Ovary (tissue), 9 donors: ENCODE measurements around the gene RIGI. TPM values are rescaled to one million over a fixed set of nuclear protein-coding genes. Genes with fewer than 3 reads are reported as not detected.

Source experiments
- DNase-seq, 5 donors: peaks; one replicate each; pipeline ENCODE4 v3.0.0-alpha.2; 2019 to 2020
- H3K27ac ChIP-seq, 2 donors: fragments of 200-600 bp; one replicate each; pipeline versions ENCODE4 v1.5.1 to v1.8.0; 2019 to 2022
- H3K27me3 ChIP-seq: fragments of 200-600 bp; one replicate; pipeline ENCODE4 v1.8.0; 2022
- H3K36me3 ChIP-seq: fragments of 200-600 bp; sonication (generic); one replicate; pipeline ENCODE4 v1.5.1; 2019
- H3K4me1 ChIP-seq: one replicate; pipeline ENCODE4 v1.8.1; 2013; ENCODE audit warnings: mild to moderate bottlenecking, moderate library complexity; ENCODE audit not compliant: insufficient read depth
- H3K4me3 ChIP-seq: fragments of 200-600 bp; sonication (generic); one replicate; pipeline ENCODE4 v1.5.1; 2017
- H3K9me3 ChIP-seq, 2 donors: fragments of 200-600 bp in 1 of 2; sonication (generic) in 1 of 2; one replicate each; pipeline versions ENCODE4 v1.5.1 to v1.8.1; 2013 to 2019; ENCODE audit warnings: mild to moderate bottlenecking in 1 of 2, moderate library complexity in 1 of 2
- EP300 ChIP-seq: sonication (generic); formaldehyde crosslinking; IDR thresholded peaks from one replicate; pipeline ENCODE4 v1.6.1; 2017; ENCODE audit warnings: antibody characterized with exemption
- POLR2A ChIP-seq: fragments of 450-650 bp; IDR thresholded peaks from one replicate; pipeline ENCODE4 v1.6.1; 2017; ENCODE audit warnings: antibody characterized with exemption, mild to moderate bottlenecking, moderate library complexity
- WGBS, 3 donors: extraction: QIAGEN DNeasy Blood & Tissue Kit in 1 of 3; methylation state at CpG; one replicate each; pipeline versions ENCODE4 v1.1.5 to v1.1.7; 2013 to 2017; 5-methylcytosine and 5-hydroxymethylcytosine counted together
- intact Hi-C, 4 donors: fragments of 100-400 bp; cut with DNase I; formaldehyde crosslinking; loops; one replicate each; pipeline versions ENCODE4 v1.11.0 to v1.15.1; 2022 to 2023
- polyA plus RNA-seq, 2 donors: library from polyadenylated mRNA; stranded (reverse); fragments of 200-250 nt in 1 of 2; fragments of 350-450 nt in 1 of 2; fragmentation: Illumina TruSeq in 1 of 2; extraction: RNeasy Lipid Tissue Mini Kit (QIAGEN cat#74804) in 1 of 2; gene quantifications; one replicate each; pipeline ENCODE4 v1.2.3, GENCODE V29; 2013 to 2014
- total RNA-seq, 7 donors: library from RNA; depleted of rRNA in 2 of 7; stranded (reverse); fragments of >200 nt in 2 of 7; fragmentation: NEBNext Ultra II Directional in 3 of 7; extraction: Animal tissue kit (Norgen Biotek cat#: 25700) in 3 of 7; gene quantifications; one replicate each; pipeline versions ENCODE4 v1.1.0 to v1.2.4, GENCODE V29; 2016 to 2023
- TF ChIP-seq, protein P1 (sequence below), 3 donors: fragments of 450-650 bp in 2 of 3; fragments of 200-600 bp in 1 of 3; IDR thresholded peaks; one replicate each; pipeline versions ENCODE4 v1.5.1 to v1.8.0; 2016 to 2022; ENCODE audit warnings: antibody characterized with exemption in 3 of 3, mild to moderate bottlenecking in 1 of 3
- donor health status: DM: no; HTN: no; CAD: no; lungs with moderate emphysema.
- donor health status: DM: no; HTN: no; CAD: no.
- donor health status: Bipolar disorder and iron deficiency.
- donor health status: DM: yes; HTN: yes; CAD: no.
- donor health status: DM: no; HTN: no; CAD: no.
- donor health status: DM: yes; HTN: yes; CAD: no.

Gene RIGI
- total and polyA plus RNA-seq, 9 donors, result 5.4 to 16.7 (median 7.1) TPM

DNA sequence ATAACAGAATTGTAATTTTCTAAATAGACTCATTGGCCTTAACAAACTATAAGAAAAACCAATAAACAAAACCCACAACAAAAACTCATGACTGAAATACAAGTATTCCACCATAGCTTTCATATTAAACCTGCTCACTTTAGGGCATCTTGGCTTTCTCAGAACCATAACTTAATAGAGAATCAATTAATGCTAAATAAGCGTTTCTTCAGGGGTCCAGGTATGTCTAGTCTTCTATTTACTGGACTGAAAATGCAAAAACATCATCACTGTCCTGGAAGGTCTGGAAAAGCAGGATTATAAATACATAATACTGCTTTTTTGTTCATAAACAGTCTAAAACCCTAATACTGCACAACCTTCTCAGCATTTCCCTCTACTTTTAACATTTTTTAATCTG, 19.9 kb upstream of the RIGI start:
- WGBS, 3 donors, result 89 to 100% (median 95%) methylated on average over 1 of the region's 1 CpG
- Histone ChIP-seq H3K9me3 (no peaks in the 10 kb centered on the region), H3K4me3 (no peak overlapping the region), H3K27me3 (no peaks in the 10 kb centered on the region), H3K4me1 (no peaks in the 10 kb centered on the region), H3K36me3 (no peaks in the 10 kb centered on the region), H3K27ac (no peak overlapping the region)
- DNase-seq, result no peak
- TF ChIP-seq, protein P1, sequence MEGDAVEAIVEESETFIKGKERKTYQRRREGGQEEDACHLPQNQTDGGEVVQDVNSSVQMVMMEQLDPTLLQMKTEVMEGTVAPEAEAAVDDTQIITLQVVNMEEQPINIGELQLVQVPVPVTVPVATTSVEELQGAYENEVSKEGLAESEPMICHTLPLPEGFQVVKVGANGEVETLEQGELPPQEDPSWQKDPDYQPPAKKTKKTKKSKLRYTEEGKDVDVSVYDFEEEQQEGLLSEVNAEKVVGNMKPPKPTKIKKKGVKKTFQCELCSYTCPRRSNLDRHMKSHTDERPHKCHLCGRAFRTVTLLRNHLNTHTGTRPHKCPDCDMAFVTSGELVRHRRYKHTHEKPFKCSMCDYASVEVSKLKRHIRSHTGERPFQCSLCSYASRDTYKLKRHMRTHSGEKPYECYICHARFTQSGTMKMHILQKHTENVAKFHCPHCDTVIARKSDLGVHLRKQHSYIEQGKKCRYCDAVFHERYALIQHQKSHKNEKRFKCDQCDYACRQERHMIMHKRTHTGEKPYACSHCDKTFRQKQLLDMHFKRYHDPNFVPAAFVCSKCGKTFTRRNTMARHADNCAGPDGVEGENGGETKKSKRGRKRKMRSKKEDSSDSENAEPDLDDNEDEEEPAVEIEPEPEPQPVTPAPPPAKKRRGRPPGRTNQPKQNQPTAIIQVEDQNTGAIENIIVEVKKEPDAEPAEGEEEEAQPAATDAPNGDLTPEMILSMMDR (IDR thresholded peaks at IDR 0.05), result no peak
- no peak for TF ChIP-seq EP300
- intact Hi-C loops, result no loop called here

DNA sequence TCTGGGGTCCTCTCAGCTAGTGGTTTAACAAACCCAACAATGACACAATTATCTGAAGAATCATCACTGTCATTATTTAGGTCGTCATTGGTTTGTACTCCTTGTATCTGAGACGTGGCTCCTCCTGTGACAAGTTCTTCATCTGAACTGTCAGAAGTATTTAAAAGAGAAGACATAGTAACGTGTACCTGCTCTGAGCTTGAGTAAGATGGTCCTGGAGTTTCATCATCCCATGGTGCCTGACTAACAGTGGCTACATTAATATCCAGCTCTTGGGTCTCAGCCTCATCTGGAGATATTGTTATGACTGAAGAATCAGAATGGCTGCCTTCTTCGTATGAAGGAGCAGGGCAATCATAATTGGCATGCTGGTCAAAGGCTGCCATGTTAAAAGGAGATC, 17.1 kb upstream of the RIGI start:
- TF ChIP-seq, protein P1 (IDR thresholded peaks at IDR 0.05), result no peak
- TF ChIP-seq EP300, result no peak
- no peak for TF ChIP-seq POLR2A
- Histone ChIP-seq H3K27me3 (no peaks in the 10 kb centered on the region), H3K36me3 (no peaks in the 10 kb centered on the region), H3K27ac (no peak overlapping the region), H3K9me3 (no peaks in the 10 kb centered on the region), H3K4me1 (no peaks in the 10 kb centered on the region), H3K4me3 (no peak overlapping the region)
- intact Hi-C loops, result no loop called here
- no peak for DNase-seq
- WGBS, 3 donors, result 94 to 95% (median 95%) methylated on average over 4 of the region's 4 CpGs

DNA sequence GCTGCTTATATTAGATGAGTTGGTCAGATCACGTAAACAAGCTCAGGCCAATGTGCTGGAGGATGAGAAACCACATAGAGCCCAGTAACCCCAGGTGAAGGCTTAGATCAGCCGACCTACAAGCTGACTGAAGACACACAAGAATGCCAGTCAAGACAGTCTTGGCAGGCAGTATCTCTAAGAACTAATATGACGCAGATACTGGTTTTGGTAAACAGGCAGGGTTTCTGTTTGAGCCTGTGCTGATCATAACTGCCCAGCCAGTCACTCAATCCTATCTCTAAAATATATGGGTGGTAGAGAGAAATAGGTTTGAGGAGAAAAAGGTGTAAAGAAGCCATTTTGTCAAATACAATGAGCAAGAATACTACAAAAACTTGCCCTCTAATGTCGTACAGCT, 7.8 kb upstream of the RIGI start:
- no peaks in the 10 kb centered on the region for H3K36me3 ChIP-seq
- intact Hi-C loops, result no loop called here
- H3K9me3 ChIP-seq, result no peaks in the 10 kb centered on the region
- DNase-seq, result no peak
- WGBS, 3 donors, result 93 to 97% (median 96%) methylated on average over 4 of the region's 4 CpGs
- TF ChIP-seq EP300 (no peak), POLR2A (no peak)
- TF ChIP-seq, protein P1 (IDR thresholded peaks at IDR 0.05), result no peak
- no peaks in the 10 kb centered on the region for H3K4me1 ChIP-seq
- H3K4me3 ChIP-seq, result no peak overlapping the region
- H3K27ac ChIP-seq, result no peak overlapping the region
- no peaks in the 10 kb centered on the region for H3K27me3 ChIP-seq

DNA sequence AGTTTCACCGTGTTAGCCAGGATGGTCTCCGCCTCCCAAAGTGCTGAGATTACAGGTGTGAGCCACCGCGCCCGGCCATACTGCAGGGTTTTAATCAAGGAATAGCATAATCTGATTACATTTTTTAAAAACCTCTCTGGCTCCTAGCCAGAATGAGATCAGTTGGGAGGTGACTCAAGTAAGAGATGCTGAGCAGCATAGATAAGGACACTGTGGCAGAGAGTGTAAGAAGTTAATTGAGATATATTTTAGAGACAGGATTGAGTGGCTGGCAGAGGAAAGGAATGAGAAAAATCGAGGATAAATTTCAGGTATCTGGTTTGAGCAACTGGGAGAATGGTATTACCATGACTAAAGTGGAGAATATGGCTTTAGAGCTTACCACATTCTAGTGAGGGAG, 7.3 kb upstream of the RIGI start:
- no peak overlapping the region for H3K27ac ChIP-seq
- TF ChIP-seq, protein P1 (IDR thresholded peaks at IDR 0.05), result no peak
- TF ChIP-seq POLR2A (no peak), EP300 (no peak)
- no peaks in the 10 kb centered on the region for H3K9me3 ChIP-seq
- WGBS, 3 donors, result 93 to 96% (median 93%) methylated on average over 6 of the region's 6 CpGs
- DNase-seq, result no peak
- H3K4me3 ChIP-seq, result no peak overlapping the region
- intact Hi-C loops, result no loop called here
- H3K27me3 ChIP-seq, result no peaks in the 10 kb centered on the region
- H3K4me1 ChIP-seq, result no peaks in the 10 kb centered on the region
- H3K36me3 ChIP-seq, result no peaks in the 10 kb centered on the region

DNA sequence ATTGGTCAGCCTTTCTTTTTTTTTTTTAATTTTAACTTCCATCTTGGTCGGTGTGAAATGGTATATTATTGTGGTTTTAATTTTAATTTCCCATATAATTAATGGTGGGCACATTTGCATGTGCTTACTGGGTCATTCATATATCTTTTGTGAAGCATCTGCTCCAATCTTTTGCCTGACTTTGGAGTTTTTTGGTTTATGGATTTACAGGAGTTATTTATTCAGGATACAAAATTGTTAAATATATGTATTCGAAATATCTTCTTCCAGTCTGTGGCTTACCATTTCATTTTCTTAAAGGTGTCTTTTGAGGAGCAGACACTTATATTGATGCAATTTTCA, 682 bp upstream of the RIGI start:
- no peaks in the 10 kb centered on the region for H3K9me3 ChIP-seq
- intact Hi-C loops, result loop anchor here in 2 of 4 donors (2.0 to 5.0 kb wide), 2 partner anchors 24 to 144 kb away; partner anchors contain the start of gene ACO1 (in 1 of the 2)
- TF ChIP-seq, protein P1 (IDR thresholded peaks at IDR 0.05), result no peak
- TF ChIP-seq POLR2A (no peak), EP300 (no peak)
- peaks cover 9% of the 10 kb centered on the region for H3K4me1 ChIP-seq
- H3K27ac ChIP-seq, result peak overlapping the region; percentile 77 to 85
- no peaks in the 10 kb centered on the region for H3K27me3 ChIP-seq
- peak overlapping the region; percentile 59 for H3K4me3 ChIP-seq
- H3K36me3 ChIP-seq, result no peaks in the 10 kb centered on the region
- DNase-seq, result no peak
- 0 to 4% (median 3%) methylated on average over 2 of the region's 2 CpGs for WGBS, 3 donors
